Activated naive CD8-positive, alpha-beta T cell treated with anti-CD3 and anti-CD28 coated beads for 36 hours (primary cell): ENCODE results near the gene MAP2K3. TPM values are rescaled to one million over a fixed set of nuclear protein-coding genes. Genes with fewer than 3 reads are reported as not detected.
"Not testable (repeated sequence)": the region's sequence is repeated elsewhere in the genome, so short reads cannot be mapped to it uniquely, and the experiment has no call there.

Experiments used
- DNase-seq: peaks from one replicate; pipeline ENCODE4 v3.0.0; 2021
- H3K27ac Mint-ChIP-seq: one replicate; pipeline ENCODE4 v1.8.0; 2022; ENCODE audit warnings: mild to moderate bottlenecking, moderate library complexity, mixed read lengths
- H3K27me3 Mint-ChIP-seq: one replicate; pipeline ENCODE4 v1.8.0; 2022; ENCODE audit warnings: mild to moderate bottlenecking, mixed read lengths
- H3K36me3 Mint-ChIP-seq: one replicate; pipeline ENCODE4 v1.8.0; 2021; ENCODE audit warnings: mild to moderate bottlenecking, mixed read lengths
- H3K4me1 Mint-ChIP-seq: one replicate; pipeline ENCODE4 v1.8.0; 2021; ENCODE audit warnings: mixed read lengths
- H3K4me3 Mint-ChIP-seq: one replicate; pipeline ENCODE4 v1.8.0; 2022; ENCODE audit warnings: mild to moderate bottlenecking, moderate library complexity, mixed read lengths
- H3K9me3 Mint-ChIP-seq: one replicate; pipeline ENCODE4 v1.8.0; 2022; ENCODE audit warnings: mixed read lengths
- total RNA-seq, 2 experiments: library from RNA; stranded (reverse); gene quantifications; one replicate each; pipeline ENCODE4 v1.2.3, GENCODE V29; 2021

The MAP2K3 gene
- total RNA-seq, 2 experiments from 2014 or later: 136 to 139 TPM

DNA sequence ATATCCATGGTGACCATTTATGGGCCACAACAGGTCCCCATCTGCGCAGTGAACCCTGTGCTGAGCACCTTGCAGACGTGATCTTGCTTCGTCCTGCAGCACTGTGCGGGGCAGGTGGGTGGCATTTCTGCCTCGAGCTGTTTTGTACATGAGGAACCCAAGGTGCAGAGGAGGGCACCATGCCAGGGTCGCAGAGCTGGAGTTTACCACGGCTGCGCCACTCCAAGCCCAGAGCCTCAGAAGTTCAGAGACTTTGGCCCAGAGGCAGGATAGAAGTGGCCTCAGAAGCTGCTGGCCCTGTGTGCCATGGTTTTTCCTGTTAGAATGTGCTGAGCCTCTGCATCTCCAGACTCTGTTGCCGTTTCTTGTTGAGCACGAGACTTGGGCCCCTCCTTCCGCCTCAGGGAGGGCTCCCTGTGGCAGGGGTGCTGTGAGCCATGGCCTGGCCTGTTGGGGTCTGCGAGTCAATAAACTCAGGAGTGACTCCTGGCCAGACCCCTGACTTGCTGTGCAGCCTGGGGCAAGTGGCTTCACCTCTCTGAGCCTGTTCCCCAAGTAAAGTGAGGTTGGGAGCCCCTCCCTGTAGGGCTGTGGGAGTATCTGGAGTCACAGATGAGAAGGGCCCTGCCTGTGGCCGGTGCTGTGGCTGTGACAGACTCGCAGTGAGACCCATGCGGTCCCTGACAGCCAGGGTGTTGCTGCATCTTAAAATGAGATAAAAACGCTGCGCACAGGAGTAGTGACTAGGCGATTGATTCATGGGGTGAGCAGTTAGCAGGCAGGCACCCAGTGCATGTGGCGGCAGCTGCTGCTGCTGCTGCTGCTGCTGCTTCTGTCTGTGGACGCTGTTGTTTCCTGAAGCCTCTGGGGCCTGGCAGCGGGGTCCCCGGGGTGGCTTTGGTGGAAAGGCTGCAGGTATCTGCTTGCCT is 11.8 kb downstream of the MAP2K3 start:
- H3K9me3 Mint-ChIP-seq: no peaks in the 10 kb centered on the region
- H3K4me1 Mint-ChIP-seq: peaks cover 10% of the 10 kb centered on the region
- H3K27me3 Mint-ChIP-seq: peaks cover 3% of the 10 kb centered on the region
- peaks cover 18% of the 10 kb centered on the region for H3K36me3 Mint-ChIP-seq
- H3K4me3 Mint-ChIP-seq: no peak overlapping the region
- no peak for DNase-seq
- peak overlapping the region; percentile 16 for H3K27ac Mint-ChIP-seq

DNA sequence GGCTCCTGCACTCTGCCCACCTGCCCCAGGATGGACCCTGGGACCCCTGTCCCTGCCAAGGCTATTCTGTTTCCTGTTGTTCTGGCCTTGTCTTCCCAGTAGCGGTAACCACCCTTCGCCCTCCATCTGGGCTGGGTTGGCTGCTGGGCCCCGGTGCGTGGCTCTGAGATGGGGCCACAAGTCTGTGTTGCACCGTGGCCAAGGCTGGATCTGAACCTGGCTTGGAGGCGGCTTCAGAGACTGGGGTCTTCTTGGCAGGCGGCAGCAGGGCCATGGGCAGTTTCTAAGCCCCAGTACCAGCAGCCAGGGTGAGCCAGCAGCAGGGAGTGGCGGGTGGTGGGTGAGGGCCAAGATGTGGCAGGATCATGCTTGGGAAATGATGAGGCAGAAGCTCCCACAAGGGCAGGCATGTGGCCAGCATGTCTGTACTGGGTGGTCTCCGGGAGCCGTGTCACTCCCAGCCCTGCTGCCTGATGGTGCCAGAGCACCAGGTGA is 12.6 kb downstream of the MAP2K3 start:
- peaks cover 16% of the 10 kb centered on the region for H3K36me3 Mint-ChIP-seq
- H3K27ac Mint-ChIP-seq: no peak overlapping the region
- H3K4me3 Mint-ChIP-seq: no peak overlapping the region
- peaks cover 3% of the 10 kb centered on the region for H3K27me3 Mint-ChIP-seq
- DNase-seq: no peak
- peaks cover 10% of the 10 kb centered on the region for H3K4me1 Mint-ChIP-seq
- no peaks in the 10 kb centered on the region for H3K9me3 Mint-ChIP-seq

DNA sequence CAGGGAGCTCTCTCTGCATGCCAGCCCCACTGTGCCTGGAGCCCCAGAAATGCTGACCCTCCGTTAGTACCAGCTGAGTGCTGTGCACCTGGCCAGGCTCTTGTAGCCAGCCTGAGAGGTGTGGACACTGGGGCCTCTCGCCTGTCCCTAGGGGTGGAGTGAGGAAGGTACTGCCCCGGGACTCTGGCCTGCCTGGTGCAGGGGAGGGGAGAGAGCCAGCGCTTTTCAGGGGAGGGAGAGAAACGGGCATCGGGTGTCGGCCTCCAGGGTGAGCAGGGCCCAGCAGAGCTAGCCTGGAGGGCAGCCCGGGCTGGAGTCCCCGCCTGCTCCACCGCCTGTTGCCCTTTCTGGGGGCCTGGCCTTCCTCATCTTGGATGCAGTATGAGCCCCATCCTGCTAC is 13.1 kb downstream of the MAP2K3 start:
- Mint-ChIP-seq H3K36me3 (peaks cover 18% of the 10 kb centered on the region), H3K27me3 (peaks cover 3% of the 10 kb centered on the region), H3K9me3 (no peaks in the 10 kb centered on the region), H3K27ac (no peak overlapping the region), H3K4me3 (no peak overlapping the region), H3K4me1 (peaks cover 10% of the 10 kb centered on the region)
- DNase-seq: no peak

DNA sequence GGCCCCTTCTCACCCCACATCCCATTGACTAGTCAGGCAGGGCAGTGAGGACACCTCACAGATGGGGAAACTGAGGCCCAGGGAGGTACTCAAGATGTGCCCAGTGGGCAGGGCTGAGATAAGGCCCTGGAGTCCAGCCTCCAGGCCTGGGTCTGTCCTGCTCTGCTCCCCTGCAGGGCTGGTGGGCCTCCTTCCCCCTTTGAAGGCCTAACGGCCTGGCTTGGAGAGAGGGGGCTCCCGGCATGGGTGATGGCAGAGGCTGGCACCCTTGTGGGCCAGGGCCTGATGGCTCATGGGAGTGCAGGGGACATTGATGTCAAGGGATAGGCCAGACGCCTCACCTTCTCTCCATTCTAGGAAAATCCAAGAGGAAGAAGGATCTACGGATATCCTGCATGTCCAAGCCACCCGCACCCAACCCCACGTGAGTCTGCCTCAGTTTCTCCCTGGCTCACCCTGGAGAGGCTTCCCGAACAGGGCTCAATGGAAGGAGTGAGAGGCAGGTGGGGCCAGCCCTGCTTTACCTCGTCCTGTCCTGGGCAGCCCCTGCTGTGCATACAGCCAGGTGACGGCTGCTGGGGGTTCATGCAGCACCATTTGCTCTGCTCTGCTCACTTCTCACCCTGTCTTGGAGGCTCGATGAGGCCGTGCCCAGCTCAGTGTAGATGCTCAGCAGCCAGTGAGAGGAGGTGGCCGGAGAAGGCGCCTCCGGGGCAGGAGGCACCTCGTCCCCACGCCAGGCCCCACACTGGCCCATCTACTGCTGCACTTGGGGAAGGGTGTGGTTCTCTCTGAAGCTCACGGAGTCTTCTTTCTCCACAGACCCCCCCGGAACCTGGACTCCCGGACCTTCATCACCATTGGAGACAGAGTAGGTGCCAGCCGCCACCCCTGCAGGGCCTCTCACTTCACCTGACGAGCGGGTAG is 13.8 kb downstream of the MAP2K3 start:
- H3K9me3 Mint-ChIP-seq: no peaks in the 10 kb centered on the region
- peaks cover 9% of the 10 kb centered on the region for H3K4me1 Mint-ChIP-seq
- H3K27ac Mint-ChIP-seq: no peak overlapping the region
- peaks cover 16% of the 10 kb centered on the region for H3K36me3 Mint-ChIP-seq
- no peaks in the 10 kb centered on the region for H3K27me3 Mint-ChIP-seq
- H3K4me3 Mint-ChIP-seq: no peak overlapping the region
- no peak for DNase-seq

DNA sequence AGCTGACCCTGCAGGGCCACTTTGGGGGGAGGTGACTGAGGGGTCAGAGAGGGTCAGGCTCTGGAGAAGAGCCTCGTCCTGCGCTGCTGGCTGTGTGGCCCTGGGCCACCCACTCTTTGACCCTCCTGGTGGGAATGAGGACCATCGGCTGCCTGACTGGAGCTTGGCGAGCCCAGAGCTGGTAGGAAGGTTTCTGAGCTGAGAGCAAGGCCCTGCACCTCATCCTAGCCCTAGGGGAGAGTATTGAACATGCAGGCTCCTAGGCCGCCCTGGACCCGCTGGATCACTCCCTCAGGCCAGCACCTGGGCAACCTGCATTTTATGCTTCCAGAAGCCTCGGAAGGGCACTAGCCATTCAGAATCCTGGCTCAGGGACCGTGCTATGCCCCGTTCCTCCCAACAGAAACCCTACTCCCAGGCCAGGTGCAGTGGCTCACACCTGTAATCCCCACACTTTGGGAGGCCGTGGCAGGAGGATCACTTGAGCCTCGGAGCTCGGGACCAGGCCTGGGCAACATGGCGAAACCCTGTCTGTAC is 14.5 kb downstream of the MAP2K3 start:
- H3K4me3 Mint-ChIP-seq: no peak overlapping the region
- no peak overlapping the region for H3K27ac Mint-ChIP-seq

DNA sequence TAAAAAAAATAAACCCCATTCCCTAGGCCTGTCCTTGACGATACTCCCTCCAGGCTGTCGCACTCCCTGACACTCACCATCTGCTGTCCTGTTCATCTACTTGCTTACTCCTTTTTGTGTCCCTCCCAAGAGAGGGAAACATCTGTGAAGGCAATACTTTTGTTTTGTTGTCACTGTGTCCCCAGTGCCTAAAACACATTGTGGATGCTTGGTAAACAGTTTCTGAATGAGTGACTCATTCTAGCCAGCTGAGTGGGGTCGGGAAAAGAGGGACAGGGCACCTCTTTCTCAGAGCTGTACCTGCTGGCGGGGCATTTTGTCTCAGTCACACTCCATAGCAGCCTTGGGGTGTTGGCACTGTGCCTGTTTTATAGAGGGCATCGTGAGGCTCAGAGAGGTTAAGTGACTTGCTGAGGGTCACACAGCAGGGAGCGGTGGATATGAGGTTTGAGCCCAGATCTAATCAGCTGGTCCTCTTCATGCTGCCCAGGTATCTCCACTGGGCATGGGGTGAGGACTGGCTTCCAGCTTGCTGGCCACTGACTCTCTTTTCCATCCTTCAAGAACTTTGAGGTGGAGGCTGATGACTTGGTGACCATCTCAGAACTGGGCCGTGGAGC is 15.6 kb downstream of the MAP2K3 start:
- Mint-ChIP-seq H3K4me3 (no peak overlapping the region), H3K36me3 (peaks cover 17% of the 10 kb centered on the region), H3K4me1 (no peaks in the 10 kb centered on the region), H3K27me3 (no peaks in the 10 kb centered on the region), H3K9me3 (no peaks in the 10 kb centered on the region), H3K27ac (no peak overlapping the region)
- no peak for DNase-seq

More for the DNA sequence above, 14.5 kb downstream of the MAP2K3 start:
- DNase-seq: no peak
- Mint-ChIP-seq H3K27me3 (no peaks in the 10 kb centered on the region), H3K36me3 (peaks cover 22% of the 10 kb centered on the region), H3K9me3 (no peaks in the 10 kb centered on the region), H3K4me1 (peaks cover 8% of the 10 kb centered on the region)

DNA sequence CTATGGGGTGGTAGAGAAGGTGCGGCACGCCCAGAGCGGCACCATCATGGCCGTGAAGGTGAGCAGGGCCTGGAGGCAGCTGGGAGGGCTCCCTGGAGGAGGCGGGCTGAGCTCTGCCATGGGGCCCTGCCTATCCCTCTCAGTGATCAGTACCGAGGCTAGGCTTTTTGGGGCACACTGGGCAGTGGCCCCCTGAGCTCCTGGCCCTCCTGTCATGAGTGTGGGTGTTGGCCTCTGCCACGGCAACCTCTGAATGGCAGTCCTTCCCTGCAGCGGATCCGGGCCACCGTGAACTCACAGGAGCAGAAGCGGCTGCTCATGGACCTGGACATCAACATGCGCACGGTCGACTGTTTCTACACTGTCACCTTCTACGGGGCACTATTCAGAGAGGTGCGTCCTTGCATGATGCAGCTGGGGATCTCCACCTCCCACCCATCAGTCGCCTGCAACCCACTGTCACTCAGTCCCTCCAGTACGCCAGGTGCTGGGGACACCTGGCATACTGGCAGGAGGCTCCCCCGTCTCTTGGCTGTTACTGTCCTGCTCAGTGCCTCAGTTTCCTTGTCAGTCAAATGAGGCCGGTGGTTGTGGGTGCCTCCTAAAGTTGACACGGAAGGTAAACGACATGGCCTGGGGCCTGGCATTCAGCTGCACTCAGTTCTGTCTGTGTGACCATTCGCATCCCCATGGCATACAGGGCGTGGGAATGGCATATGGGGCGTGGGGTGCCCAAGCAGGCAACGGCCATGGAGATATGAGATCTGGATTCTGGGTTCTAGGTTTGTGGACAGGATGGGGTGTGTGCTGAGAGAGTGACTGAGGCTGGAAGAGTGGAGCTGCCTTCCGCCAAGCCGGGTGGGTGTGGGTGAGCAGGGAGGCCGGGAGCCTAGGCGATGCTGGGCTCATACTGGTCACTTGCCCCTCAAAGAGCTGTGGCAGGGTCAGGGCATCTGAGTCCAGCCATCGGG is 16.4 kb downstream of the MAP2K3 start:
- H3K9me3 Mint-ChIP-seq: peaks cover 1% of the 10 kb centered on the region
- H3K4me1 Mint-ChIP-seq: no peaks in the 10 kb centered on the region
- no peak overlapping the region for H3K4me3 Mint-ChIP-seq
- DNase-seq: no peak
- H3K27ac Mint-ChIP-seq: no peak overlapping the region
- peaks cover 22% of the 10 kb centered on the region for H3K36me3 Mint-ChIP-seq
- no peaks in the 10 kb centered on the region for H3K27me3 Mint-ChIP-seq

DNA sequence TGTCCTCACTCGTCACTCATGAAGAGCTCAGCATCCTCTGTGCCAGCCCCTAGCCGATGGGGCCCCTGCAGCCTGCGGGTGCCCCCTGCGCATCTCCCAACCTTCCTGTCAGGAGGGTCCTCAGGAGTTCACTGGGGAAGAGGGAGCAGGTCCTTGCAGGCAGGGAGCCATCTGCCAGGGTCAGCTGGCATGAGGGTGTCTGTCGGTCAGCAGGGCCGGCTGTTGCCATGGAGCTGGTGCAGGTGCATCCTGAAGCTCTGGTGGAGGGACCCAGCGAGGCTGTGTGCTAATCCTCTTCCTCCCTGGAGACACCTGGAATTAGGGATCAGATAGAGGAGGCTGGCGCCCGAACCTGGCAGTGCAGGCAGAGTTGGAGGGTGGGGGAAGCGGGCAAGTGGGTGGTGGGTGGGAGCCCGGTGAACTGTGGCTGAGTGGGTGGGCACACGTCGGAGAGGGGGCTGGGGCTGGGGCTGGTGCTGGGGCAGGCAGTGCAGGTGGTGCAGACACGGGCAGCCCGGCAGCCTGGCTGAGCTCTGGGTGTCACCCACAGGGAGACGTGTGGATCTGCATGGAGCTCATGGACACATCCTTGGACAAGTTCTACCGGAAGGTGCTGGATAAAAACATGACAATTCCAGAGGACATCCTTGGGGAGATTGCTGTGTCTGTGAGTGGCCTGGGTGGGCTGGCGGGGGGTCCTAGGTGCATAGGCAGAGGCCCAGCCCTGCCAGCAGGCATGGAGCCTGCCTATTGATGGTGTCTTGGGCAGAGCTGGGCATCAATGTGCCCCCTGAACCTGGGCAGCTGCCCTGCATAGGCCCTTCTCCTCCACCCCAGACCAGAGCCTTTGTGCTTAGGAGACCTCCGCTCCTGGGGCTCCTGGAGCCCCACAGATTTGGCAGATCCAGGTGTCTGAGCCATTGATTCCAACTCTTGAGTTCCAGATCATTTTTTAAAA is 17.4 kb downstream of the MAP2K3 start:
- H3K27ac Mint-ChIP-seq: peak overlapping the region; percentile 26
- DNase-seq: no peak
- no peak overlapping the region for H3K4me3 Mint-ChIP-seq
- H3K36me3 Mint-ChIP-seq: peaks cover 28% of the 10 kb centered on the region
- no peaks in the 10 kb centered on the region for H3K4me1 Mint-ChIP-seq
- H3K27me3 Mint-ChIP-seq: no peaks in the 10 kb centered on the region
- H3K9me3 Mint-ChIP-seq: peaks cover 1% of the 10 kb centered on the region

DNA sequence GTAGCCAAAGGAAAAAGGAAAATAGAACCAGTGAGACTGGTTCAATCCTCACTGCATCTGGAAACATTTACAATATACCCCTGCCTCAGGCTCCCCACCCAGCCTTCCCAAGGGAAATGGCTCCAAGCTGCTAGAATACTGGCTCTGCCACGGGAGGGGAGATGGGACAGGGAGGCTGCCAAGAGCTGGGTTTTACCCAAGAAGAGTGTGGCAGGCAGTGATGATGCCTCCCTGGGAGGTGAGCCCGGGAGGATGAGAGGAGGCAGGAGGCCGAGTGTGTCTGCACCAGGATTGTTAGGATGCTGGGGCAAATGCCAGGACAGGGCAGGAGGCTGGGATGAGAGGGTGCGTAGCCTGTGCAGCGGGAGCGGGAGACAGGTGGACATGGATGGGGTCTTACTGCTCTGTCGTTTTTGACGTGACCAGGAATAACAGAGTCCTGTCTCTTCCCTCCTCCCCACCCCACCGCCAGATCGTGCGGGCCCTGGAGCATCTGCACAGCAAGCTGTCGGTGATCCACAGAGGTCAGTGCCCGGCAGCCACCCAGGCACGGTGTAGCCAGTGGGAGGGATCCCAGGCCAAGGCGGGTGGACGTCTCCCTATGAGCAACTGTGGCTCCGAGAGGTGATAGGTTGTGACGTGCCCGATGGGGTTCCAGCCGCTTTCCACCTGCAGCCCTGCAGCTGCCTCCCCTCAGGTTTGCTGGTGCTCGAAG is 18.4 kb downstream of the MAP2K3 start:
- no peak for DNase-seq
- peaks cover 1% of the 10 kb centered on the region for H3K9me3 Mint-ChIP-seq
- H3K27me3 Mint-ChIP-seq: no peaks in the 10 kb centered on the region
- peaks cover 32% of the 10 kb centered on the region for H3K36me3 Mint-ChIP-seq
- H3K27ac Mint-ChIP-seq: peak overlapping the region; percentile 26
- no peaks in the 10 kb centered on the region for H3K4me1 Mint-ChIP-seq
- H3K4me3 Mint-ChIP-seq: no peak overlapping the region

DNA sequence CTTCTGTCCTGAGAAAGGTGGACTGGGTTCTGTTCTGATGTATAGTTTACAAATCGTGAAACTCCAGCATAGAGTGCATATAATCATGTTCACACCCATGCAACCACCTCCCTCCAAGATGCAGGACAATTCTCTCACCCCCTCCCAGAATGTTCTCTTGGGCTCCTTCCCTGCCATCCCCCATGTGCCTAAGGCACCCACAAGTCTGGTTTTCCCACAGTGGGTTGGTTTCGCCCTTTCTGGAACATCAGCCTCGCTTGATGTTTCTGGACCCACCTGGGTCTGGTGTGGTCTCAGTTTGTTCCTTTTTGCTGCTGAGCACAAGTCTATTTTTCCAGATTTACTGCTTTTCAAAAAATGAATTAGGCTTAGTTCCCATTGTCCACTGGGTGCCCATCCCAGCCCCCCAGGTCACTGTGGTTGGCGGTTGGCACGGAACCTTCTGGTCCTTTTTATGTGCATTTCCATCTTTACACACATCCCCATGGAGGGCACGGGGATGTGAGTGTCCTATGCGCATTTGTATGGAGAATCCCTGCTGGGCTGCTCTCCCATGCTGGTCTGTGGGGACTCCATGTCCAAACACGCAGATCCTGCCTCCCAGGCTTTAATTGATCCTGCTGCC is 19.0 kb downstream of the MAP2K3 start:
- H3K9me3 Mint-ChIP-seq: peaks cover 1% of the 10 kb centered on the region
- no peaks in the 10 kb centered on the region for H3K4me1 Mint-ChIP-seq
- H3K36me3 Mint-ChIP-seq: peaks cover 39% of the 10 kb centered on the region
- H3K27me3 Mint-ChIP-seq: no peaks in the 10 kb centered on the region
- no peak overlapping the region for H3K27ac Mint-ChIP-seq
- no peak for DNase-seq
- no peak overlapping the region for H3K4me3 Mint-ChIP-seq

DNA sequence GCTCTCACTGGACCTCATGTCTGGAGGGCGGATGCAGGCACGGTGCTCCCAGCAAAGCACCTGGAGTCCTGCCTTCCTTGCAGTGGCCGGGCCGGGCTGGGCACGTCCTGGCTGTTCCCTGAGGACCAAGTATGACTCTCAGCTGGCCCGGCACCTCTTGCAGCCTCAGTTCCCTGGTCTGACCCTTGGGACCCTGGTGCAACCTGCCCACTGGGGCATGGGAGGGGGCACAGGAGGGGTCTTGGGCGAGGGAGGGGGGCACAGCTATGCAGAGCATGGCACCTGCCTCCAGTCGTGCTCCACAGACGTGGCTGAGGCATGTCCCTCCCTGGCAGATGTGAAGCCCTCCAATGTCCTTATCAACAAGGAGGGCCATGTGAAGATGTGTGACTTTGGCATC is 19.6 kb downstream of the MAP2K3 start:
- Mint-ChIP-seq H3K27ac (no peak overlapping the region), H3K4me1 (no peaks in the 10 kb centered on the region), H3K9me3 (peaks cover 3% of the 10 kb centered on the region), H3K4me3 (no peak overlapping the region), H3K36me3 (peaks cover 42% of the 10 kb centered on the region), H3K27me3 (no peaks in the 10 kb centered on the region)
- no peak for DNase-seq

DNA sequence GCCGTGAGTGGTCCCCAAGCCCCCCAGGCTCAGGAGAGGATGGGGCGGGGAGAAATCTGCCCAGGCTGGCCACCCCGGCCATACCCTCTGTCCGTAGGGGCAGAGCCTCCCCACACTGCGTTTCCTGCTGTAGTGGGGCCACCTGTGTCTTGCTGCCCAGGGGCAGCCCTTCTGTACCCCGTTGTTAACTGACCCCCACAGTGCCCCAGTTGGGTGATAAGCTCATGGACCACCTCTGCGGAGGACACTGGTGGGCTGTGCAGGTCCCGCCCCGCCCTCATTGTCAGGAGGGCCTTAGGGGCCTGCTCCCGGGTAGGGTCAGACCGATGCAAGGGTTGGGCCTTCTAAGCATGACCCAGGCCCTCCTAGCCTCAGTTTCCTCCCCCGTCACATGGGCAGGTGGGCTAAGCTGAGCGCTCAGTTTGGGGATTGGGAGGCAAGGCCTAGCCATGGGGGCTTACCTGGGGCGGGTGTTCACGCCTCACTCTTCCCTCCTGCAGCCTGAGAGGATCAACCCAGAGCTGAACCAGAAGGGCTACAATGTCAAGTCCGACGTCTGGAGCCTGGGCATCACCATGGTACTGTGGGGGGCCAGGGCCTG is 20.1 kb downstream of the MAP2K3 start:
- peaks cover 41% of the 10 kb centered on the region for H3K36me3 Mint-ChIP-seq
- H3K4me1 Mint-ChIP-seq, DNase-seq, H3K4me3 Mint-ChIP-seq, H3K27ac Mint-ChIP-seq, H3K27me3 Mint-ChIP-seq, H3K9me3 Mint-ChIP-seq: not testable (repeated sequence)
